ENCODE data around the gene DNAL4. TPM values are rescaled to one million over a fixed set of nuclear protein-coding genes. Genes with fewer than 3 reads are reported as not detected.
A peak's percentile ranks its signal among the peaks of the same experiment; 100 is the strongest.

Gene DNAL4
- total and polyA plus RNA-seq, 2 donors (not counting 1 experiment from before 2014, with no cell fraction given) = 9.9 to 10.3 TPM

GRCh38 chr22:38842512-38843200 is 48.7 kb upstream of the DNAL4 start:
- Histone ChIP-seq H2AFZ (ENCODE audit: insufficient read depth, low read depth, low read length, poor library complexity, severe bottlenecking) (peak overlapping the region; percentile 60), H3K4me1 (ENCODE audit: control insufficient read depth in 2 of 2, insufficient read depth in 2 of 2, low read length in 2 of 2) (peaks cover 6 to 13% of the 10 kb centered on the region in 2 donors), H3K9me3 (ENCODE audit: control extremely low read depth in 1 of 3, control insufficient read depth in 2 of 3, insufficient read depth in 1 of 3, low read length in 2 of 3) (no peaks in the 10 kb centered on the region), H3K79me2 (ENCODE audit: control insufficient read depth, insufficient read depth, low read length) (no peaks in the 10 kb centered on the region), H3K4me2 (replicated peaks; ENCODE audit: low read depth, low read length, poor library complexity, severe bottlenecking) (peak overlapping the region; percentile 81), H3K27ac (ENCODE audit: low read length in 2 of 2) (no peak overlapping the region), H4K20me1 (ENCODE audit: control insufficient read depth, insufficient read depth, low read length, poor library complexity, severe bottlenecking) (no peaks in the 10 kb centered on the region), H3K27me3 (replicated peaks in 1 of 4; ENCODE audit: control extremely low read depth in 1 of 4, control insufficient read depth in 3 of 4, insufficient read depth in 4 of 4, low read length in 3 of 4) (peaks cover 0 to 58% (median 27%) of the 10 kb centered on the region in 4 experiments), H3K36me3 (replicated peaks in 1 of 2; ENCODE audit: control extremely low read depth in 1 of 2, control insufficient read depth in 1 of 2, extremely low read depth in 1 of 2, insufficient read depth in 2 of 2, low read length in 1 of 2) (no peaks in the 10 kb centered on the region), H3K4me3 (ENCODE audit: control extremely low read depth in 1 of 5, extremely low read depth in 1 of 5, insufficient read depth in 1 of 5, low read depth in 2 of 5, low read length in 4 of 5) (peak overlapping the region in 2 of 5 experiments; percentile 23 to 29), H3K9ac (ENCODE audit: low read length) (peak overlapping the region; percentile 29)
- H3K9me3 Mint-ChIP-seq (ENCODE audit: insufficient read depth) = no peaks in the 10 kb centered on the region
- WGBS (ENCODE audit: insufficient coverage) = 25% methylated on average over 31 of the region's 34 CpGs
- no peak for ATAC-seq (ENCODE audit: low read depth)
- TF ChIP-seq EZH2 (IDR thresholded peaks at IDR 0.05; ENCODE audit: borderline replicate concordance, insufficient read depth, low read depth, low read length, poor library complexity, severe bottlenecking) = no peak
- no peak for TF ChIP-seq CTCF (IDR thresholded peaks at IDR 0.05)
- intact Hi-C loops (cut with micrococcal nuclease) = loop anchor here (5.0 kb wide), 1 partner anchor 85 kb away; the partner anchor contains the start of gene SUN2
- H3K27ac Mint-ChIP-seq = peak overlapping the region; percentile 26
- POLR2A ChIA-PET = interaction anchor here (0.5 to 1.5 kb wide), 2 partner anchors 24 to 161 kb away, joined by 3 read pairs; partner anchors contain the start of gene TOMM22
- no peak for DNase-seq
- peaks cover 65% of the 10 kb centered on the region for H3K27me3 Mint-ChIP-seq
- CTCF ChIA-PET = interaction anchor here (0.8 to 2.1 kb wide), 10 partner anchors 9 to 135 kb away, joined by 3 to 12 read pairs (median 4); no protein-coding TSS in a partner anchor
- peaks cover 11% of the 10 kb centered on the region for H3K4me1 Mint-ChIP-seq
- H3K4me3 Mint-ChIP-seq = peak overlapping the region; percentile 87

GRCh38 chr22:38841635-38842034 is 47.7 kb upstream of the DNAL4 start:
- H3K27ac Mint-ChIP-seq = no peak overlapping the region
- H3K4me3 Mint-ChIP-seq = peak overlapping the region; percentile 87
- Histone ChIP-seq H3K36me3 (replicated peaks in 1 of 2; ENCODE audit: control extremely low read depth in 1 of 2, control insufficient read depth in 1 of 2, extremely low read depth in 1 of 2, insufficient read depth in 2 of 2, low read length in 1 of 2) (no peaks in the 10 kb centered on the region), H3K4me2 (replicated peaks; ENCODE audit: low read depth, low read length, poor library complexity, severe bottlenecking) (no peak overlapping the region), H3K27ac (ENCODE audit: low read length in 2 of 2) (no peak overlapping the region), H3K79me2 (ENCODE audit: control insufficient read depth, insufficient read depth, low read length) (no peaks in the 10 kb centered on the region), H2AFZ (ENCODE audit: insufficient read depth, low read depth, low read length, poor library complexity, severe bottlenecking) (no peak overlapping the region), H4K20me1 (ENCODE audit: control insufficient read depth, insufficient read depth, low read length, poor library complexity, severe bottlenecking) (no peaks in the 10 kb centered on the region), H3K27me3 (replicated peaks in 1 of 4; ENCODE audit: control extremely low read depth in 1 of 4, control insufficient read depth in 3 of 4, insufficient read depth in 4 of 4, low read length in 3 of 4) (peaks cover 0 to 63% (median 27%) of the 10 kb centered on the region in 4 experiments), H3K4me1 (ENCODE audit: control insufficient read depth in 2 of 2, insufficient read depth in 2 of 2, low read length in 2 of 2) (peaks cover 6 to 13% of the 10 kb centered on the region in 2 donors), H3K9me3 (ENCODE audit: control extremely low read depth in 1 of 3, control insufficient read depth in 2 of 3, insufficient read depth in 1 of 3, low read length in 2 of 3) (no peaks in the 10 kb centered on the region), H3K4me3 (ENCODE audit: control extremely low read depth in 1 of 5, extremely low read depth in 1 of 5, insufficient read depth in 1 of 5, low read depth in 2 of 5, low read length in 4 of 5) (no peak overlapping the region), H3K9ac (ENCODE audit: low read length) (no peak overlapping the region)
- H3K27me3 Mint-ChIP-seq = peaks cover 60% of the 10 kb centered on the region
- WGBS (ENCODE audit: insufficient coverage) = 83% methylated on average over 2 of the region's 5 CpGs
- no peak for TF ChIP-seq EZH2 (IDR thresholded peaks at IDR 0.05; ENCODE audit: borderline replicate concordance, insufficient read depth, low read depth, low read length, poor library complexity, severe bottlenecking)
- no peak for TF ChIP-seq CTCF (IDR thresholded peaks at IDR 0.05)
- peaks cover 11% of the 10 kb centered on the region for H3K4me1 Mint-ChIP-seq
- DNase-seq (no peak), ATAC-seq (ENCODE audit: low read depth) (no peak)
- ChIA-PET CTCF (interaction anchor here (1.3 kb wide), 1 partner anchor 27 kb away, joined by 5 read pairs; no protein-coding TSS in a partner anchor), POLR2A (no interaction called here)
- no peaks in the 10 kb centered on the region for H3K9me3 Mint-ChIP-seq (ENCODE audit: insufficient read depth)
- intact Hi-C loops (cut with micrococcal nuclease) = loop anchor here (5.0 kb wide), 1 partner anchor 84 kb away; the partner anchor contains the start of gene SUN2

Measured in B cell (primary cell).